Thyroid gland (tissue), 4 donors: ENCODE results near the gene EXT2. TPM values are rescaled to one million over a fixed set of nuclear protein-coding genes. Genes with fewer than 3 reads are reported as not detected.

Experiments
- DNase-seq, 2 donors: peaks; one replicate each; pipeline ENCODE4 v3.0.0-alpha.2; 2019
- H3K27ac ChIP-seq, 3 donors: fragments of 200-600 bp; sonication (generic); 1 replicate in 2 of 3; 2 replicates in 1 of 3; pipeline ENCODE4 v1.5.1; 2016 to 2019; ENCODE audit warnings: mild to moderate bottlenecking in 1 of 3, moderate library complexity in 1 of 3
- H3K27me3 ChIP-seq: fragments of 200-600 bp; sonication (generic); one replicate; pipeline ENCODE4 v1.5.1; 2019
- H3K36me3 ChIP-seq, 2 donors: fragments of 200-600 bp; sonication (generic); one replicate each; pipeline ENCODE4 v1.5.1; 2016 to 2019
- H3K4me1 ChIP-seq, 2 donors: fragments of 200-600 bp; sonication (generic); one replicate each; pipeline ENCODE4 v1.5.1; 2017 to 2019
- H3K4me3 ChIP-seq, 3 donors: fragments of 200-600 bp; sonication (generic); replicated peaks in 1 of 3; 1 replicate in 2 of 3; 2 replicates in 1 of 3; pipeline ENCODE4 v1.5.1; 2016; ENCODE audit warnings: mild to moderate bottlenecking in 1 of 3
- H3K9me3 ChIP-seq: fragments of 200-600 bp; sonication (generic); one replicate; pipeline ENCODE4 v1.5.1; 2017
- CTCF ChIP-seq, 6 experiments: fragments of 200-600 bp in 3 of 6; fragments of 450-650 bp in 3 of 6; sonication (generic) in 3 of 6; IDR thresholded peaks; one replicate each; pipeline ENCODE4 v1.5.1; 2016 to 2019; ENCODE audit warnings: antibody characterized with exemption in 6 of 6, mild to moderate bottlenecking in 2 of 6, inconsistent platforms in 1 of 6, moderate library complexity in 1 of 6
- POLR2A ChIP-seq, 2 donors: fragments of 450-650 bp; IDR thresholded peaks; one replicate each; pipeline ENCODE4 v1.6.1; 2017; ENCODE audit warnings: antibody characterized with exemption in 2 of 2, mild to moderate bottlenecking in 2 of 2, moderate library complexity in 1 of 2
- WGBS, 2 donors: methylation state at CpG; one replicate each; pipeline ENCODE4 v1.1.5; 2017; 5-methylcytosine and 5-hydroxymethylcytosine counted together
- intact Hi-C: fragments of 100-400 bp; cut with DNase I; formaldehyde crosslinking; loops from one replicate; pipeline ENCODE4 v1.15.1; 2023
- total RNA-seq, 4 donors: library from RNA; depleted of rRNA; stranded (reverse); fragments of >200 nt; gene quantifications; one replicate each; pipeline ENCODE4 v1.2.3, GENCODE V29; 2016

Gene EXT2
- total RNA-seq, 4 donors from 2014 or later = 53.2 to 95.8 (median 66.3) TPM

DNA sequence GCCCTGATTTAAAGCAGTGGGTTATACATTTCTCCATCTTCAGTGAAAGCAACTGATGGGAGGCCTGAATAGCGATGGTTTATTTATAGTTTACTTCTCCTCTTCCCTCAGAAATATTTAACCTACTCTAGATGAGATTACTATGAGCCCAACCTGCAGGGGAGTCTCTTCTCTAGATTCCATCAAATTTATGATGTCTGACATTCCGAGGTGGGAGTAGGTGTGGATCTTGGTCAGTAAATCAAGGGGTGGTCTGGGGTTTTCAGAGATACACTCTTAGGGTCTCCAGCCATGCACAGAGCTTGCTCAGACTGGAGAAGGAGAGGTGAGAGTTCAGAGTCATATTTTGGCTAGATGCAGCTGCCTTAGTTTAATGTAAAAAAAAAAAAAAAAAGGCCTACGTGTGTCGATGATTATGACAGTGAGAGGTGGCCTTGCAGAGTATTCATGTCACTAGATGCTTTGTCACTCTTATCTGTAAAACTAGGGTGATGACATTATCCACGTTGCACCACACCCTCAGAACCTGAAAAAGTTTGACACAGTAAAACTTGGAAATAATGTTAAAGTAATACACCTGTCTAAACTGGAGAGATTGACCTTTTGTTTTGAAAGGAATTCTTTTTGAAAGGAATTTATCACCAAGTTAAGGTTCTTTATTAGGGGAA lies 81.2 kb downstream of the EXT2 start:
- no peak for TF ChIP-seq CTCF (IDR thresholded peaks at IDR 0.05)
- TF ChIP-seq POLR2A (IDR thresholded peaks at IDR 0.05) = no peak
- intact Hi-C loops = no loop called here
- Histone ChIP-seq H3K27me3 (no peaks in the 10 kb centered on the region), H3K36me3 (no peaks in the 10 kb centered on the region), H3K4me3 (no peak overlapping the region), H3K4me1 (no peaks in the 10 kb centered on the region), H3K27ac (no peak overlapping the region), H3K9me3 (no peaks in the 10 kb centered on the region)
- 91% methylated on average over 5 of the region's 5 CpGs for WGBS, 2 donors
- DNase-seq = no peak

- H3K36me3 ChIP-seq = no peaks in the 10 kb centered on the region
Observed at GRCh38 chr11:44177905-44178304, 82.4 kb downstream of the EXT2 start.

DNA sequence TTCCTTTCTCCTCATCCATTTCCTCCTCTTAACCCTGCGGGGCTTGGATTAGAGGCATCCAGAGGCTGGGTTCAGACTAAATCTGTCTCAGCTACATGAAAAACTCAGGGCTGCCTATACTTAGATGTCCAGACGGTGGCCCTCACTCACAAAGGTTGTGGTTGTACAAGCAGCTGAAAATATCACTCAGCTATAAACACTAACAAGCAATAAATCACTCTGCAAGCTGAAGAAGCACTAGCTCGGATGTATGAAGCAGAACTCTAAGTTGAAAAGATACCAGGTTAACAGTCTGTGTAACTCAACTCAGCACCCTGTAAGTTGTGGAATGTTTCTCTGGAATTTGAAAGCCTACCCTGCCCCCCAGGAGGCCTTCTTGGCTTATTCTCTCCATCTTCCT lies 82.9 kb downstream of the EXT2 start:
- no peak for TF ChIP-seq POLR2A (IDR thresholded peaks at IDR 0.05)
- no peak for TF ChIP-seq CTCF (IDR thresholded peaks at IDR 0.05)

More at GRCh38 chr11:44177905-44178304, 82.4 kb downstream of the EXT2 start:
- DNase-seq = no peak
- WGBS, 2 donors = 86 to 100% methylated on average over 1 of the region's 1 CpG
- intact Hi-C loops = no loop called here
- no peak overlapping the region for H3K27ac ChIP-seq
- no peaks in the 10 kb centered on the region for H3K9me3 ChIP-seq
- no peak for TF ChIP-seq POLR2A (IDR thresholded peaks at IDR 0.05)
- TF ChIP-seq CTCF (IDR thresholded peaks at IDR 0.05) = no peak
- H3K4me1 ChIP-seq = no peaks in the 10 kb centered on the region
- no peak overlapping the region for H3K4me3 ChIP-seq
- no peaks in the 10 kb centered on the region for H3K27me3 ChIP-seq

DNA sequence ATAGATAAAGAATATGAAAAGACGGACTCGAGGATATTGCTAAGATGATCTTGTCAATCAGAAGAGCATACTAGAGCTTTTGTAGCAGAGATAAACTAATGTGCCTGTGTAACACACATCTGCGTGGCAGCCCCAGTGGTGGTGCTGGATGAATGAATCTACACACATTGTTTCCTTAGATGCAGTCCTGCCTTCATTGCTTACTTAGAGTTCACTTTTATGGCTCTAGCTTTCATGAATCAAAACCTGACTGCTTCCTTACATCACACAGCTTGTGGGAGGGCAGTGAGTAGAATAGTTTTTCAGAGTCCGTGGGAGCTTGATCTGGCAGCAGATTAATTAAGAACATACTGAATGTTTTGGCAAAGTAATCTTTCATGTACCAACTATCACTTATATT lies 83.7 kb downstream of the EXT2 start:
- Histone ChIP-seq H3K9me3 (no peaks in the 10 kb centered on the region), H3K27me3 (no peaks in the 10 kb centered on the region), H3K36me3 (no peaks in the 10 kb centered on the region), H3K4me3 (no peak overlapping the region), H3K4me1 (no peaks in the 10 kb centered on the region), H3K27ac (no peak overlapping the region)
- 75 to 86% methylated on average over 4 of the region's 4 CpGs for WGBS, 2 donors
- TF ChIP-seq POLR2A (IDR thresholded peaks at IDR 0.05) (no peak), CTCF (IDR thresholded peaks at IDR 0.05) (no peak)
- intact Hi-C loops = no loop called here
- no peak for DNase-seq

More for the DNA sequence above, 82.9 kb downstream of the EXT2 start:
- no peak for DNase-seq
- H3K4me1 ChIP-seq = no peaks in the 10 kb centered on the region
- no peak overlapping the region for H3K27ac ChIP-seq
- intact Hi-C loops = no loop called here
- no peaks in the 10 kb centered on the region for H3K36me3 ChIP-seq
- no peak overlapping the region for H3K4me3 ChIP-seq
- no peaks in the 10 kb centered on the region for H3K27me3 ChIP-seq
- H3K9me3 ChIP-seq = no peaks in the 10 kb centered on the region
- WGBS, 2 donors = 79 to 87% methylated on average over 3 of the region's 3 CpGs

DNA sequence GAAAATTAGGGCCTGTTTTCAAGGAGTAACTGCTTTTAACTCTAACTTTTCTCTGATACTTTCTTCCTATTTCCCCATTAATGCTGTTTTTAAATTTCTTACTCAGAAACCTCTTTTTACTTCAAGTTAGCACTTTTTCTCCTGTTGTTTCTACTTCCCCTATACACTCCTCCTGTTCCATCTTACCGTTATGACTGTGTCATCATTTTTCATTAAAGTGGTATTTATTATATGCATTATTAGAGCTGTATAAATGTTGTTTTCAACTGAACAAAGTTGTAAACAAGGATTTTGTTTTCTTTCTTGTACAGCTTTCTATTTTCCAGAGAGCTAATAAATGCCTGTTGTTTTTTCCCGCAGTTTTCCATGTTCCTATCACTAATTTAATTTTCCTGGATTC lies 84.6 kb downstream of the EXT2 start:
- intact Hi-C loops = no loop called here
- 89 to 93% methylated on average over 2 of the region's 2 CpGs for WGBS, 2 donors

More for the DNA sequence above, 84.6 kb downstream of the EXT2 start:
- no peaks in the 10 kb centered on the region for H3K27me3 ChIP-seq
- TF ChIP-seq CTCF (IDR thresholded peaks at IDR 0.05) (no peak), POLR2A (IDR thresholded peaks at IDR 0.05) (no peak)
- H3K27ac ChIP-seq = no peak overlapping the region
- H3K4me3 ChIP-seq = no peak overlapping the region
- no peaks in the 10 kb centered on the region for H3K9me3 ChIP-seq
- no peak for DNase-seq
- no peaks in the 10 kb centered on the region for H3K36me3 ChIP-seq
- H3K4me1 ChIP-seq = no peaks in the 10 kb centered on the region
